ENCODE results near the gene ANOS1.
"Not testable (repeated sequence)": the region's sequence is repeated elsewhere in the genome, so short reads cannot be mapped to it uniquely, and the experiment has no call there.

Gene ANOS1

GRCh38 chrX:8731559-8732395 is at the start of gene ANOS1:
TSS of gene ANOS1 (minus strand) at chrX:8732137. CDS start at chrX:8732036, 101 bp downstream.
- DNase-seq (ENCODE audit: low read depth) = no peak

- no peak for DNase-seq (ENCODE audit: low read depth)
Measured at GRCh38 chrX:8773117-8773516, 41.2 kb upstream of the ANOS1 start.

GRCh38 chrX:8760021-8760420 is 28.1 kb upstream of the ANOS1 start:
- no peak for DNase-seq (ENCODE audit: low read depth)

- DNase-seq (ENCODE audit: low read depth) = not testable (repeated sequence)
Measured at GRCh38 chrX:8758706-8759105, 26.8 kb upstream of the ANOS1 start.

- DNase-seq (ENCODE audit: low read depth) = not testable (repeated sequence)
Measured at GRCh38 chrX:8757609-8758389, 25.9 kb upstream of the ANOS1 start.

- no peak for DNase-seq (ENCODE audit: low read depth)
Measured at GRCh38 chrX:8755813-8756212, 23.9 kb upstream of the ANOS1 start.

- no peak for DNase-seq (ENCODE audit: low read depth)
Measured at GRCh38 chrX:8755116-8755515, 23.2 kb upstream of the ANOS1 start.

DNA sequence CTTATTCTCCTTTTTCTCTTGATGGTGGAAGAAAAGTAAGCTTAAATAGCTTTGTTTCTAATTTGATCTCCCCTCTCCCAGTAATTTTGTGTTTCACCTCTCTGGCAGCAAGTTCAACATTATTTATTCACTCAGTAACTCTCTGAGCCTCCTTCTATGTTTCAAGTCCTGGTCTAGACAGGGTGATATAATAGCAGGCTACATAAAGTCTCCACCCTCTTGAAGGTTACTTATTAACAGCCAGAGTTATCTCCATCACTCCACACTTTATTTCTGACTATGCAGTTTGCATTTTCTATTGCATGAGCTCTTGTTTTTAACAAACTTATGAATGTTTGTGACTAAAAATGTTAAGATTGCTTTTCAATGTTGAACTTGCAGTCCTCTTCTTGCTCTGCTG is 17.8 kb upstream of the ANOS1 start:
- DNase-seq (ENCODE audit: low read depth) = no peak

DNA sequence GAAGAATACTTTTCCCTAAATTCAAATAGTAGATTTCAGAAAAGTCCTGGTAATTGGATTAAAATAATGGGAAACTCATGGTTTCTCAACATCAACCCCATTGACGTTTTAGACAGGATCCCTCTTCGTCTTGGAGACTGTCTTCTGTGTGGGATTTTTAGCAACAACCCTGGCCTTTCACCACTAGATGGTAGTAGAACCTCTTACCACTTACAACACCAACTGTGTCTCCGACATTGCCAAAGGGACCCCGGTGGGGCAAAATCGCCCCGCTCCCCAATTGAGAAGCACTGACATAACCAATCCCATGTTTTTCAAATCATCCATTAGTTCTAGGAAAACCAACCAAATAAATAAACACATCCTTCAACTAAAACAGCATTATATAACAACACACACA is 16.9 kb upstream of the ANOS1 start:
- DNase-seq (ENCODE audit: low read depth) = no peak

- DNase-seq (ENCODE audit: low read depth) = no peak
Measured at GRCh38 chrX:8743126-8743732, 11.3 kb upstream of the ANOS1 start.

DNA sequence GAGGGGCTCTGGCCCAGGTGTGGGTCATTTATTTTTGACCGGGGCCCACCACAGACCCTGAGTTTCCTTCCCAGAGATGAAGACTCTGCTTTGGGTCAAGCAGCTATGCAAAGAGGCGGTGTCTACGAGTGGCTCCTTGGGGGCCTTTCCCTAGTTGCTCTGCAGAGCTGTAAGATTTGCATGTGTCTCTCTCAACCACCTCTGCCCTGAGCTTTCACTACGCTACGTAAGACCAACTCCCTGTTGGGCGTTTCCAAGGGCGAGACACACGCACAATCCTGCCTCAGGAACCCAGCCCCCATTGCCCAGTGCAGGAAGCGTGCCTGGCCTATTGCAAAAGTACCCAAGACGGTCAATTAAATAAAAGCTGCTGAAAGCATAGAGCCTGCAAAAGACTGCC is 10.0 kb upstream of the ANOS1 start:
- no peak for DNase-seq (ENCODE audit: low read depth)

GRCh38 chrX:8738588-8739189 is 6.8 kb upstream of the ANOS1 start:
- no peak for DNase-seq (ENCODE audit: low read depth)

- no peak for DNase-seq (ENCODE audit: low read depth)
Measured at GRCh38 chrX:8737883-8738282, 5.9 kb upstream of the ANOS1 start.

DNA sequence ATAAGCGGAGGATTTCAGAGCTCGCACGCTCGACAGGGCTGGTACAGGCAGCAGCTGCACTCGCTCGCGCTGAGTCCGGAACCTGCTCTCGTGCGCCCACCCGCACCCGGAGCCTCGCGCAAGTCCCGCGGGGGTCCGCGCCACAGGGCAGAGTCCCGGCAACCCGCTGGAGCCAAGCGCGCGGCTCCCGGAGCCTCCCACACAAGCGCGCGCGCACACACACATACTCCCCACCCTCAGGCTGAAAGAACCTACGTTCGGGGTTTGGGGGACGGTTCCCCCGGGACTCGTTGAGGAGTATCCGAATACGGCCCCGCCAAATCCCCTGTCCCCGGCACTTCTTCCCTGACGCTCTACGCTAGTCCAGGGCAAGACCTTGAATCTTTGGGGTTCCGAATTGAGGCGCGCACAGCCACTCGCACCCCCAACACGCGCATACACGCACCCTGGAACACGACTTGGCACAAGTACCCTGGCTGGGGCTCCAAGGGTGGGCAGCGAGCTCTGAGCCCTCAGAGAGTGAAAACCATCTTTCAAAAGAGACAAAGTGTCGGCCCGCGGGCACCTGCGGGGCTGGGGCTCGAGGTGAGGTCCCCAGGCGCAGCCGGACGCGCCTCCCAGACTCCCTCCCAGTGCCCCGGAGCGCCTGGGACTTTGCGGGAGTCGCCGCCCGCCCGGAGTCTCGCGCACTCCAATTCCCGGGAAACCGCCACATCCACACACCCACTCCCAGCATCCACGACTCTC is 952 bp downstream of the ANOS1 start:
- no peak for DNase-seq (ENCODE audit: low read depth)

DNA sequence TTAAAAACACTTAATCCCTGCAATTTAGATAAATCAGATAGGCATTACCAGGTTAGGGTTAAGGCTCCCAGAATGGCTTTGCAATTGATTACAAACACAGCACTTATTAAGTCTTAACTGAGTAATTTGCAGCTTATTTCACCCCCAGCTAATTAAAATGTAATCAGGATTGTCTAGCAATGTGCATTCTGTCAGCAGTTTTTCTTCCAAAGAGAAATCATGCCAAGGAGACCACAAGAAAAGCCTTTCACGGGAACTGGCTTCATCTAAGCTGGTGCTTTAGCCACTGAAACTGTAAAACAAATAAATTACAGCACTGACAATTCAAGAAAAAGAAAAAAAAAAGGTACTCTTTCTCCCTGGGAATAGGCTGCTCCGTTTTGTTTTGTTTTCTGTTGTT is 2.1 kb downstream of the ANOS1 start:
- DNase-seq (ENCODE audit: low read depth) = no peak

DNA sequence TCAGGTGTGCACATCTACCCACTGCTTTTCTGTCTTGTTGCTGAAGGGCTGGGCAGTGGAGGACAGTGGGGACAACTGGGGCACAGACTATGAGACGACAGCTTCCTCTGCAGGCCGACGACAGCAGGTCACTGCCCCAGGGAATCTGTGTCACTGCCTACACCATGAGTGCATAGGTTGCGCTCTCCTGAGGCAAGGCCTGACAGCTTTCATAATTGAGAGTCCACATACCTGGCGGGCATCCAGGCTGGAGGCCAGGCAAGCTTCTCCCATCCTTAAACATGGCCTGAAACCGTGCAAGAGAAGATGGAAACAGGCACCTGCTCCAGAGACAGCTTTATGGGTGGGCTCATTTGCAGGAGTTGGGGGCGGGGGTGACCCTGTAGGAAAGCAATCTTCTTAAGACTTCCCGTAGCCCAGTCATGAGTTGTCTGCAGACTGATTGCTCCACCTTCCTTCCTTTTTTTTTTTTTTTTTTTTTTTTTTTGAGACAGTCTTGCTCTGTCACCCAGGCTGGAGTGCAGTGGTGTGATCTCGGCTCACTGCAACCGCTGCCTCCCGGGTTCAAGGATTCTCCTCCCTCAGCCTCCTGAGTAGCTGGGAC is 2.9 kb downstream of the ANOS1 start:
- no peak for DNase-seq (ENCODE audit: low read depth)

DNA sequence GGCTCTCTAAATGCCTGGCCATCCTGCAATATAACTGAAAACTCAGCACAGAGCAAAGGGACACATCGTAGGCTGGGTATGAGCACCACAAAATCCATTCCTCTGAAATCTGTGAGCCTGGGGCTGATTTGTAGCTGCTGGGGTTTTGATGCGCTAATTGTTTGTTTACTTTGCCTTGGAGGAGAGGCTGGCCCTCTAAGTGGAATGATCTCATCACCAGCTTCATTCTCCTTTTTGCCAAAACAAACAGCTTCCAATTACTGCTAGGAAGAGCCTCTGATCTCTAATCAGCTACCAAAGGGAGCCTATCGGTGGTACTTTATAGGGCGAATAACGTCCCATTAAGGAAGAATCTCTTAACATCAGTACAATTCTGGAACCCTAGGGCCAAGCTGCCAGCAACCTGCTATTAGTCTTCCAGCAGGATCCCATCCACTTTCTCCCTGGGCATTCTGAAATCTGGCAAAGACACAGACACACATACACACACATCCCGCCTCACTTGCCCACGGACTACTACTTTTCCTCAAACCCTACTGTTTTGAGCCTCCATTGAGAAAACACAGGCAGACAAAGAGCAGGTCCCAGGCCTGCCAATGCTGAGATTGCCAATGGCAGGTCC is 5.8 kb downstream of the ANOS1 start:
- DNase-seq (ENCODE audit: low read depth) = no peak

- no peak for DNase-seq (ENCODE audit: low read depth)
Measured at GRCh38 chrX:8724300-8724699, 7.6 kb downstream of the ANOS1 start.

GRCh38 chrX:8721536-8721935 is 10.4 kb downstream of the ANOS1 start:
- no peak for DNase-seq (ENCODE audit: low read depth)

GRCh38 chrX:8720136-8720535 is 11.8 kb downstream of the ANOS1 start:
- DNase-seq (ENCODE audit: low read depth) = no peak

DNA sequence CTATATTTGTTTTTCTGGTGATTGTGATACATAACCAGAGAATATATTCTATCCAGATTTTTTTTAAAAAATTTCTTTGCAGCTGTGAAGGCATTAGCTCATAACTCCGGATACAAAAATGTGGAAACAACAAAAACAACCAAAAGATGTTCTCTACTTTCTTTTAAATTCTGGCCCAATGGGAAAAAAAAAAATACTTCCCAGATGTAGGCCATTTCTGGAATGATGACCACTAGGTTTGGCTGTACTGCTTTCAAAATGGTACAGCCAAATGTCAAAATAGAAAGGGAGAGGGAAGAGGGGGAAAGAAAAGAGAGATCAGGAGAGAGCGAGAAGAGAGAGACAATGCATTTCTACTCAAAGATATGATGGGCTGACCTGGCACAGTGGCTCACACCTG is 14.6 kb downstream of the ANOS1 start:
- no peak for DNase-seq (ENCODE audit: low read depth)
